ENCODE measurements around the gene HADHA. TPM values are rescaled to one million over a fixed set of nuclear protein-coding genes. Genes with fewer than 3 reads are reported as not detected.

The HADHA gene
- total RNA-seq, 1 donor from 2014 or later = 162 TPM

DNA sequence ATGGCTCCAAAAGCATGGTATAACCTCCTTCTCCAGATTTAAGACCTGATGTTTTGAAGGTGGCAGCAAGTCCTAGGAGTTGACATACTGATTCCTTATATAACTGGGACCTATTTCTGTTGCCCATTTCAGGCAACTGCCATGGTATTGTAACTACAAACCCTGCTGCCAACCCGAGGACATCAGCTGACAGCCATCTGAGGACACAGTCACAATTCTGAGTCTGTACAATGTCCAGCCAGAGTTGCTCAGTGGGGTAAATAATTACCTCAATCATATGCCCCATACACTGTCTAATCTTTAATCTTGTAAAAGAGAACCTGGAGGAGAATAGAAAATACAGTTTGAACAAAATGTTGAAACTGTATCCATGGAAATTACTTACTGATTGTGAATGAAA is 80.2 kb downstream of the HADHA start:
- TF ChIP-seq, protein P1, sequence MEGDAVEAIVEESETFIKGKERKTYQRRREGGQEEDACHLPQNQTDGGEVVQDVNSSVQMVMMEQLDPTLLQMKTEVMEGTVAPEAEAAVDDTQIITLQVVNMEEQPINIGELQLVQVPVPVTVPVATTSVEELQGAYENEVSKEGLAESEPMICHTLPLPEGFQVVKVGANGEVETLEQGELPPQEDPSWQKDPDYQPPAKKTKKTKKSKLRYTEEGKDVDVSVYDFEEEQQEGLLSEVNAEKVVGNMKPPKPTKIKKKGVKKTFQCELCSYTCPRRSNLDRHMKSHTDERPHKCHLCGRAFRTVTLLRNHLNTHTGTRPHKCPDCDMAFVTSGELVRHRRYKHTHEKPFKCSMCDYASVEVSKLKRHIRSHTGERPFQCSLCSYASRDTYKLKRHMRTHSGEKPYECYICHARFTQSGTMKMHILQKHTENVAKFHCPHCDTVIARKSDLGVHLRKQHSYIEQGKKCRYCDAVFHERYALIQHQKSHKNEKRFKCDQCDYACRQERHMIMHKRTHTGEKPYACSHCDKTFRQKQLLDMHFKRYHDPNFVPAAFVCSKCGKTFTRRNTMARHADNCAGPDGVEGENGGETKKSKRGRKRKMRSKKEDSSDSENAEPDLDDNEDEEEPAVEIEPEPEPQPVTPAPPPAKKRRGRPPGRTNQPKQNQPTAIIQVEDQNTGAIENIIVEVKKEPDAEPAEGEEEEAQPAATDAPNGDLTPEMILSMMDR (IDR thresholded peaks at IDR 0.05; ENCODE audit: unreplicated experiment) = no peak
- Mint-ChIP-seq H3K27ac (ENCODE audit: unreplicated experiment) (no peak overlapping the region), H3K4me1 (ENCODE audit: unreplicated experiment) (peaks cover 6% of the 10 kb centered on the region), H3K27me3 (ENCODE audit: unreplicated experiment) (peaks cover 2% of the 10 kb centered on the region), H3K9me3 (ENCODE audit: unreplicated experiment) (no peaks in the 10 kb centered on the region), H3K4me3 (ENCODE audit: unreplicated experiment) (no peak overlapping the region), H3K36me3 (ENCODE audit: low read depth, unreplicated experiment) (no peaks in the 10 kb centered on the region)
- no peak for DNase-seq (ENCODE audit: low spot score)

DNA sequence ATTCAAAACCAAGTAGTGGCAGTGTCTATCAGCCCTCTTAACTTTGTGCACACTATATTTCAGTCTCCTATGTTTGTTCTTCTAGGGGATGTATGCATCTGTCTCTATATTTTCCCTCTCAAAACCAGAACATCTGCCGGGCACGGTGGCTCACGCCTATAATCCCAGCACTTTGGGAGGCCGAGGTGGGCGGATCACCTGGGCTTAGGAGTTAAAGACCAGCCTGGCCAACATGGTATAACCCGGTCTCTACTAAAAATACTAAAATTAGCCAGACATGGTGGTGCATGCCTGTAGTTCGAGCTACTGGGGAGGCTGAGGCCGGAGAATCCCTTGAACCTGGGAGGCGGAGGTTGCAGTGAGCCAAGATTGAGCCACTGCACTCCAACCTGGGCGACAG is 81.5 kb downstream of the HADHA start:
- no peak overlapping the region for H3K4me3 Mint-ChIP-seq (ENCODE audit: unreplicated experiment)
- H3K36me3 Mint-ChIP-seq (ENCODE audit: low read depth, unreplicated experiment) = no peaks in the 10 kb centered on the region
- DNase-seq (ENCODE audit: low spot score) = no peak
- peaks cover 2% of the 10 kb centered on the region for H3K27me3 Mint-ChIP-seq (ENCODE audit: unreplicated experiment)
- H3K4me1 Mint-ChIP-seq (ENCODE audit: unreplicated experiment) = peaks cover 8% of the 10 kb centered on the region
- TF ChIP-seq, protein P1 (IDR thresholded peaks at IDR 0.05; ENCODE audit: unreplicated experiment) = no peak
- no peaks in the 10 kb centered on the region for H3K9me3 Mint-ChIP-seq (ENCODE audit: unreplicated experiment)
- no peak overlapping the region for H3K27ac Mint-ChIP-seq (ENCODE audit: unreplicated experiment)

DNA sequence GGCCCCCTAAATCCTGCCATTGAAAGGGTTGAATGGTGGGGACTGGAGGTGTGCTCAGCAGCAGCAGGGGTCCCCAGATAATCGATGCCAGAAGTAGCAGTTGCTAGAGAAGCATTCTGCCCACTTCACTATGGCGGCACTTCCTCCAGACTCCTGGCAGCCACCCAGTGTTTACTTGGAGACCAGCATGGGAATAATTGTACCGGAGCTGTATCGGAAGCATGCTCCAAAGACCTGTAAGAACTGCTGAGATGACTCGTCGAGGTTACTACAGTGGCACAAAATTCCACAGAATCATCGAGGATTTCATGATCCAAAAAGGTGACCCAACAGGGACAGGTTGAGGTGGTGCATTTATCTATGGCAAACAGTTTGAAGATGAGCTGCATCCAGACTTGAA is 82.5 kb downstream of the HADHA start:
- Mint-ChIP-seq H3K4me3 (ENCODE audit: unreplicated experiment) (no peak overlapping the region), H3K36me3 (ENCODE audit: low read depth, unreplicated experiment) (no peaks in the 10 kb centered on the region), H3K27ac (ENCODE audit: unreplicated experiment) (no peak overlapping the region), H3K27me3 (ENCODE audit: unreplicated experiment) (peaks cover 2% of the 10 kb centered on the region), H3K9me3 (ENCODE audit: unreplicated experiment) (no peaks in the 10 kb centered on the region), H3K4me1 (ENCODE audit: unreplicated experiment) (peaks cover 8% of the 10 kb centered on the region)
- DNase-seq (ENCODE audit: low spot score) = no peak
- TF ChIP-seq, protein P1 (IDR thresholded peaks at IDR 0.05; ENCODE audit: unreplicated experiment) = no peak

DNA sequence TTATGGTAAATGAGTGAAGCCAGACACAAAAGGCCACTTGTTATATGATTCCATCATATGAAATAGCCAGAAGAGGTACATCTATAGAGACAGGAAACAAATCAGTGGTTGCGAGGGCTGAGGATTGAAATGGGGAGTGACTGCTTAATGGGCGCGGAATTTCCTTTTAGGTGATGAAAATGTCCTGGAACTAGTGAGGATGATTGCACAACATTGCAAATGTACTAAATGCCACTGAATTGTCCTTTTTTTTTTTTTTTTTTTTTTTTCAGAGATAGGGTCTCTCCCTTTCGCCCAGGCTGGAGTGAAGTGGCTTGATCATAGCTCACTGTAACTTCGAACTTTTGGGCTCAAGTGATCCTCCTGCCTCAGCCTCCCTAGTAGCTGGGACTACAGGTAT is 86.9 kb downstream of the HADHA start:
- no peaks in the 10 kb centered on the region for H3K36me3 Mint-ChIP-seq (ENCODE audit: low read depth, unreplicated experiment)
- DNase-seq (ENCODE audit: low spot score) = no peak
- TF ChIP-seq, protein P1 (IDR thresholded peaks at IDR 0.05; ENCODE audit: unreplicated experiment) = no peak
- no peak overlapping the region for H3K27ac Mint-ChIP-seq (ENCODE audit: unreplicated experiment)
- no peaks in the 10 kb centered on the region for H3K27me3 Mint-ChIP-seq (ENCODE audit: unreplicated experiment)
- H3K4me1 Mint-ChIP-seq (ENCODE audit: unreplicated experiment) = peaks cover 8% of the 10 kb centered on the region
- H3K9me3 Mint-ChIP-seq (ENCODE audit: unreplicated experiment) = no peaks in the 10 kb centered on the region
- no peak overlapping the region for H3K4me3 Mint-ChIP-seq (ENCODE audit: unreplicated experiment)

DNA sequence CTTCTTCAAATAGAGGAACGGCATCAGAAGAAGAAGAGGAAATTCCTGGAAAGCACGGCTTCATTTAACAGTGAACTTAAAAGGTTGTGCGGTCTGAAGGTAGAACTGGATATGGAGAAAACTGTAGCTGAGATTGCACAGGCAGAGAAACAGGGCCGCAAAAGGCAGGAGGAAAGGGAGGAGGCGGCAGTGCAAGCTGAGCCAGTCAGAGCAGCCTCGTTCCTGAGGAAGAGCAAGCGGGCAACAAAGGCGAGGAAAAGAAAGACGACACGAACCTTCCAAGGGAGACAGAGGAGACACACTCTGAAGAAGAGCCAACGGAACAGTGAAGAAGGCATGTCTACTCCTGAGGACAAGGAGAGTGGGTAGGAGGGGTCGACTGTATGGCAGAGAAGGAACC is 94.2 kb downstream of the HADHA start:
- Mint-ChIP-seq H3K27ac (ENCODE audit: unreplicated experiment) (no peak overlapping the region), H3K4me3 (ENCODE audit: unreplicated experiment) (no peak overlapping the region), H3K27me3 (ENCODE audit: unreplicated experiment) (no peaks in the 10 kb centered on the region), H3K36me3 (ENCODE audit: low read depth, unreplicated experiment) (no peaks in the 10 kb centered on the region), H3K4me1 (ENCODE audit: unreplicated experiment) (peaks cover under 1% of the 10 kb centered on the region), H3K9me3 (ENCODE audit: unreplicated experiment) (no peaks in the 10 kb centered on the region)
- TF ChIP-seq, protein P1 (IDR thresholded peaks at IDR 0.05; ENCODE audit: unreplicated experiment) = no peak
- no peak for DNase-seq (ENCODE audit: low spot score)

Measured in endothelial cell (in vitro differentiated cells).